A549 (cell line): ENCODE results near the gene CLMN. TPM values are rescaled to one million over a fixed set of nuclear protein-coding genes. Genes with fewer than 3 reads are reported as not detected.

Experiments used
- ATAC-seq, 2 experiments: fragments of 200-7000 bp in 1 of 2; fragments of >200 bp in 1 of 2; cut with Nextera tagmentation in 1 of 2; cut with Tn5 transposase in 1 of 2; 3 replicates each; pipeline versions ENCODE4 v1.8.0 to v1.9.1; 2018 to 2020; ENCODE audit warnings: mild to moderate bottlenecking in 1 of 2, moderate library complexity in 1 of 2
- CTCF ChIA-PET: fragments of 300-600 bp; sonication (Branson Sonifier 250); formaldehyde crosslinking; extraction: SDS; loops from one replicate; lab custom pipeline; 2021; ENCODE audit warnings: antibody characterized with exemption, inconsistent platforms; lab: Yijun Ruan, JAX
- POLR2A ChIA-PET: fragments of 350-600 bp; formaldehyde crosslinking; extraction: SDS; loops from one replicate; lab custom pipeline; 2021; ENCODE audit warnings: antibody characterized with exemption, inconsistent platforms; lab: Yijun Ruan, JAX
- DNase-seq, 2 experiments: peaks; one replicate each; pipeline versions ENCODE4 v3.0.0 to v3.0.0-alpha.2; 2011 to 2016; ENCODE audit warnings: low read depth in 1 of 2, low spot score in 1 of 2
- FAIRE-seq: peaks from 2 replicates; lab custom pipeline; 2011; peaks lifted over from hg19 to GRCh38; lab: Jason Lieb, UNC
- H3K27ac ChIP-seq, 2 experiments: fragments of >200 bp; sonication (Bioruptor Twin); formaldehyde crosslinking; 3 replicates each; pipeline ENCODE4 v1.5.1; 2016 to 2017
- H3K4me1 ChIP-seq: fragments of >200 bp; sonication (Bioruptor Twin); formaldehyde crosslinking; 3 replicates; pipeline ENCODE4 v1.6.1; 2016
- H3K4me2 ChIP-seq: fragments of >200 bp; sonication (Bioruptor Twin); formaldehyde crosslinking; 3 replicates; pipeline ENCODE4 v1.6.1; 2016
- H3K4me3 ChIP-seq: fragments of >200 bp; sonication (Bioruptor Twin); formaldehyde crosslinking; 3 replicates; pipeline ENCODE4 v1.5.1; 2016
- H3K9me3 ChIP-seq: fragments of >200 bp; sonication (Bioruptor Twin); formaldehyde crosslinking; 3 replicates; pipeline ENCODE4 v1.6.1; 2016
- CHD2 ChIP-seq: fragments of 150-350 bp; IDR thresholded peaks from 2 replicates; pipeline ENCODE4 v1.6.1; 2014; ENCODE audit warnings: low read length; ENCODE audit not compliant: partially characterized antibody
- CHD4 ChIP-seq: fragments of 200-600 bp; sonication (generic); IDR thresholded peaks from 2 replicates; pipeline ENCODE4 v1.6.1; 2016; ENCODE audit warnings: antibody characterized with exemption, mild to moderate bottlenecking, borderline replicate concordance
- EHF ChIP-seq: fragments of 250-450 bp; sonication (Bioruptor Pico); IDR thresholded peaks from 2 replicates; pipeline ENCODE4 v1.5.0; 2020; ENCODE audit warnings: mild to moderate bottlenecking
- EHMT2 ChIP-seq: fragments of 200-600 bp; sonication (generic); IDR thresholded peaks from 2 replicates; pipeline ENCODE4 v1.6.1; 2016; ENCODE audit warnings: antibody characterized with exemption, low read depth, mild to moderate bottlenecking, moderate library complexity
- EP300 ChIP-seq, 2 experiments: fragments of >200 bp; sonication (Bioruptor Twin); formaldehyde crosslinking; IDR thresholded peaks; 2 replicates in 1 of 2; 3 replicates in 1 of 2; pipeline ENCODE4 v1.6.1; 2016 to 2017
- ESRRA ChIP-seq: fragments of 150-350 bp; IDR thresholded peaks from 2 replicates; pipeline ENCODE4 v1.6.1; 2014; ENCODE audit warnings: mild to moderate bottlenecking, low read length, borderline replicate concordance
- FOSB ChIP-seq: fragments of 250-450 bp; sonication (Bioruptor Pico); IDR thresholded peaks from 2 replicates; pipeline ENCODE4 v1.5.0; 2020; ENCODE audit warnings: mild to moderate bottlenecking, moderate library complexity
- FOXS1 ChIP-seq: fragments of 250-450 bp; sonication (Bioruptor Pico); IDR thresholded peaks from 2 replicates; pipeline ENCODE4 v1.5.0; 2020; ENCODE audit warnings: mild to moderate bottlenecking, moderate library complexity
- HEYL ChIP-seq: fragments of 250-450 bp; sonication (Bioruptor Pico); IDR thresholded peaks from 2 replicates; pipeline ENCODE4 v1.8.0; 2021; ENCODE audit warnings: mild to moderate bottlenecking, moderate library complexity
- HOXA7 ChIP-seq: fragments of 250-450 bp; sonication (Bioruptor Pico); IDR thresholded peaks from 2 replicates; pipeline ENCODE4 v1.5.0; 2020; ENCODE audit warnings: mild to moderate bottlenecking, moderate library complexity
- HOXB13 ChIP-seq: fragments of 250-450 bp; sonication (Bioruptor Pico); IDR thresholded peaks from 2 replicates; pipeline ENCODE4 v1.5.0; 2020; ENCODE audit warnings: low read depth, mild to moderate bottlenecking, moderate library complexity
- HOXB5 ChIP-seq: fragments of 250-450 bp; sonication (Bioruptor Pico); IDR thresholded peaks from 2 replicates; pipeline ENCODE4 v1.5.0; 2020; ENCODE audit warnings: mild to moderate bottlenecking, moderate library complexity
- JUN ChIP-seq, 2 experiments: fragments of >200 bp; sonication (Bioruptor Twin); formaldehyde crosslinking; IDR thresholded peaks; 2 replicates in 1 of 2; 3 replicates in 1 of 2; pipeline ENCODE4 v1.6.1; 2016 to 2017
- JUNB ChIP-seq: fragments of >200 bp; sonication (Bioruptor Twin); formaldehyde crosslinking; IDR thresholded peaks from 2 replicates; pipeline ENCODE4 v1.6.1; 2016
- KDM1A ChIP-seq: fragments of 200-600 bp; sonication (generic); IDR thresholded peaks from 2 replicates; pipeline ENCODE4 v1.6.1; 2016; ENCODE audit warnings: low read depth, mild to moderate bottlenecking
- MAFK ChIP-seq: fragments of 450-650 bp; IDR thresholded peaks from 2 replicates; pipeline ENCODE4 v1.6.1; 2014; ENCODE audit not compliant: partially characterized antibody
- MYC ChIP-seq: IDR thresholded peaks from 2 replicates; pipeline ENCODE4 v1.6.1; 2012; ENCODE audit warnings: mild to moderate bottlenecking, inconsistent platforms, low read length, improper control_type of control experiment, borderline replicate concordance
- NPAS2 ChIP-seq: fragments of 250-450 bp; sonication (Bioruptor Pico); IDR thresholded peaks from 2 replicates; pipeline ENCODE4 v1.8.0; 2022; ENCODE audit warnings: mild to moderate bottlenecking, moderate library complexity, borderline replicate concordance
- PHF8 ChIP-seq: fragments of 200-600 bp; sonication (generic); IDR thresholded peaks from 2 replicates; pipeline ENCODE4 v1.6.1; 2016; ENCODE audit warnings: low read depth, mild to moderate bottlenecking, antibody characterized with exemption, moderate library complexity, borderline replicate concordance
- POLR2AphosphoS2 ChIP-seq: conservative IDR thresholded peaks from 2 replicates; pipeline ENCODE4 v1.6.1; 2012; ENCODE audit warnings: low read length, improper control_type of control experiment, inconsistent platforms
- RARB ChIP-seq: fragments of 250-450 bp; sonication (Bioruptor Pico); IDR thresholded peaks from 2 replicates; pipeline ENCODE4 v1.8.0; 2021; ENCODE audit warnings: mild to moderate bottlenecking, moderate library complexity
- RCOR1 ChIP-seq: fragments of 150-350 bp; IDR thresholded peaks from 2 replicates; pipeline ENCODE4 v1.6.1; 2014; ENCODE audit warnings: antibody characterized with exemption, low read length, low read depth
- RFX5 ChIP-seq: fragments of 450-650 bp; IDR thresholded peaks from 2 replicates; pipeline ENCODE4 v1.7.1; 2014; ENCODE audit warnings: antibody characterized with exemption, mild to moderate bottlenecking, moderate library complexity
- RNF2 ChIP-seq: fragments of 200-600 bp; sonication (generic); IDR thresholded peaks from 2 replicates; pipeline ENCODE4 v1.6.1; 2016; ENCODE audit warnings: low read depth, mild to moderate bottlenecking, antibody characterized with exemption, moderate library complexity, borderline replicate concordance
- ZC3H11A ChIP-seq: fragments of 450-650 bp; IDR thresholded peaks from 2 replicates; pipeline ENCODE4 v1.6.1; 2014; ENCODE audit warnings: antibody characterized with exemption, mild to moderate bottlenecking
- ZNF302 ChIP-seq: fragments of 250-450 bp; sonication (Bioruptor Pico); IDR thresholded peaks from 2 replicates; pipeline ENCODE4 v1.9.0; 2021; ENCODE audit warnings: inconsistent platforms, mild to moderate bottlenecking, moderate library complexity
- ZSCAN20 ChIP-seq: fragments of 250-450 bp; sonication (Bioruptor Pico); IDR thresholded peaks from 2 replicates; pipeline ENCODE4 v1.8.0; 2022; ENCODE audit warnings: mild to moderate bottlenecking, moderate library complexity
- WGBS: methylation state at CpG from one replicate; pipeline ENCODE4 v1.1.6; 2017; ENCODE audit errors: missing lambda C conversion rate; 5-methylcytosine and 5-hydroxymethylcytosine counted together
- polyA plus RNA-seq, 4 experiments: library from polyadenylated mRNA; depleted of rRNA in 3 of 4; stranded (reverse); fragments of >200 nt; fragmentation: RNase III in 1 of 4; extraction: RNeasy Plus Mini Kit Qiagen cat#74134 plus additional on column Dnase treatment in 1 of 4; gene quantifications; 2 replicates in 3 of 4; 3 replicates in 1 of 4; pipeline ENCODE4 v1.2.3, GENCODE V29; 2011 to 2017
- TF ChIP-seq, protein P1 (sequence below): fragments of >200 bp; sonication (Bioruptor Twin); formaldehyde crosslinking; IDR thresholded peaks from 2 replicates; pipeline ENCODE4 v1.6.1; 2016
- TF ChIP-seq, protein P2 (sequence below): fragments of 200-600 bp; sonication (generic); IDR thresholded peaks from 2 replicates; pipeline ENCODE4 v1.6.1; 2016; ENCODE audit warnings: antibody characterized with exemption, mild to moderate bottlenecking, moderate library complexity
- TF ChIP-seq, protein P3 (sequence below): fragments of 250-450 bp; sonication (Bioruptor Pico); IDR thresholded peaks from 2 replicates; pipeline ENCODE4 v1.5.0; 2020; ENCODE audit warnings: low read depth, mild to moderate bottlenecking, moderate library complexity

CLMN gene
- polyA plus RNA-seq, 2 of the 4 experiments (the other 2 are of a cell fraction) = 2.9 to 10.6 TPM

DNA sequence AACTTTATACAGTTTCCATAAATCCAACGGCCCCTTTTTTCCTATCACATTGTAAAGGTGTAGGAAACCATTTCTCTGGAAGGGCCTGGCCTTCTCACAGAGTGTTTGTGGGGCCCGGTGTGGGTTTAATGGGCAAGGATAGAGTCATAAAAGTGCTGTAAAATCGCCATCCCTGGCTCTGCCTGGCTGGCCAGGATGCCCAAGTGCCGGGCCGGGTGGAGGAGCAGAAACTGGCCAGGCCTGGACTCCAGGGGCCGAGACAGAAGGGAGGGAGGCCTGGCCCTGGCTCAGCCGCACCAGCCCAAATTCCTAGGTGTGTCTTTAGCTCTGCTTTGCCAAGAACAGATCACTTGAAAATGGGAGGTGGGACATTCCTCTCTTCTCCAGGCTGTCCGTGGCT lies 85.3 kb downstream of the CLMN start:
- FAIRE-seq = no peak
- DNase-seq = no peak
- no peak for TF ChIP-seq FOXS1
- no peak for TF ChIP-seq RNF2
- TF ChIP-seq, protein P1, sequence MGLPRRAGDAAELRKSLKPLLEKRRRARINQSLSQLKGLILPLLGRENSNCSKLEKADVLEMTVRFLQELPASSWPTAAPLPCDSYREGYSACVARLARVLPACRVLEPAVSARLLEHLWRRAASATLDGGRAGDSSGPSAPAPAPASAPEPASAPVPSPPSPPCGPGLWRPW = no peak
- TF ChIP-seq MAFK = no peak
- no peak for TF ChIP-seq JUNB
- TF ChIP-seq ZNF302 (CRISPR knock-in tag) = no peak
- TF ChIP-seq HOXB13 (CRISPR knock-in tag) = no peak
- TF ChIP-seq MYC = no peak
- TF ChIP-seq EP300 (IDR thresholded peaks at IDR 0.05) = no peak
- TF ChIP-seq POLR2AphosphoS2 = no peak
- TF ChIP-seq HOXA7 (CRISPR knock-in tag) = no peak
- no peak for TF ChIP-seq CHD2
- no peak for TF ChIP-seq RARB
- no peak for TF ChIP-seq ZSCAN20
- no peak for TF ChIP-seq RCOR1
- TF ChIP-seq FOSB (CRISPR knock-in tag) = no peak
- no peak for TF ChIP-seq EHF
- H3K9me3 ChIP-seq = no peaks in the 10 kb centered on the region
- H3K4me1 ChIP-seq = peaks cover 10% of the 10 kb centered on the region
- no peak overlapping the region for H3K4me3 ChIP-seq
- ChIA-PET CTCF (no interaction called here), POLR2A (no interaction called here)
- ATAC-seq = no peak
- H3K27ac ChIP-seq = no peak overlapping the region
- 81% methylated on average over 8 of the region's 8 CpGs for WGBS
- no peak overlapping the region for H3K4me2 ChIP-seq

DNA sequence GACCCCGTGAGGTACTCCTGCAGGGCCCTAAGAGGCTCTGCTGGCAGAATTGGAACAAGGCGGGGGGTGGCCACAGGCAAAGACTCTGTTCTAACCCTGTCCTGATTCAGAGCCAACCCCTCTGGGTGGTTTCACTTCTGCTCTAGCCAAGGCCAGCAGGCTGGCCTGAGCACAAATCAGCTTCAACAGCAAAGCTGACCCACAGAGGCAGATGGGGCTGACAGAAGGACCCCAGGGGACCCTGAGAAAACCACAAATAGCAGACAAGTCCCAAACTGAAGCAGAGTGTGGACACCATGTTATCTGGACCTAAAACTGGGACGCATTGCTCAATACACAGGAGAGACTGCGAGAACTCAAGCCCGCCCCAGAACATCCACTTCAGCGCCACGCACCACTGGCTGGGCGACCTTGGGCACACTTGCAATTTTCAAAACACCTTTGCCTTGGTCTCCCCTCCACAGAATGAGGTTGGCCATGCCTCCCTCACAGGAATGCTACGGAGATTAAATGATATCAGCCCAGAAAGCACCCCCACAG lies 85.9 kb downstream of the CLMN start:
- DNase-seq (no peak), ATAC-seq (no peak)
- POLR2A ChIA-PET = no interaction called here
- 89% methylated on average over 9 of the region's 9 CpGs for WGBS
- H3K4me2 ChIP-seq = no peak overlapping the region
- peaks cover 10% of the 10 kb centered on the region for H3K4me1 ChIP-seq
- CTCF ChIA-PET = no interaction called here
- no peak overlapping the region for H3K4me3 ChIP-seq
- TF ChIP-seq FOSB (CRISPR knock-in tag) (no peak), PHF8 (no peak), EHMT2 (no peak), ZNF302 (CRISPR knock-in tag) (no peak), CHD4 (no peak), HOXB5 (CRISPR knock-in tag) (no peak), RFX5 (no peak), MYC (no peak), HEYL (CRISPR knock-in tag) (no peak), KDM1A (no peak), NPAS2 (CRISPR knock-in tag) (no peak), JUN (IDR thresholded peaks at IDR 0.05) (no peak), CHD2 (no peak), EP300 (IDR thresholded peaks at IDR 0.05) (no peak), ESRRA (no peak), ZC3H11A (no peak)
- TF ChIP-seq, protein P2, sequence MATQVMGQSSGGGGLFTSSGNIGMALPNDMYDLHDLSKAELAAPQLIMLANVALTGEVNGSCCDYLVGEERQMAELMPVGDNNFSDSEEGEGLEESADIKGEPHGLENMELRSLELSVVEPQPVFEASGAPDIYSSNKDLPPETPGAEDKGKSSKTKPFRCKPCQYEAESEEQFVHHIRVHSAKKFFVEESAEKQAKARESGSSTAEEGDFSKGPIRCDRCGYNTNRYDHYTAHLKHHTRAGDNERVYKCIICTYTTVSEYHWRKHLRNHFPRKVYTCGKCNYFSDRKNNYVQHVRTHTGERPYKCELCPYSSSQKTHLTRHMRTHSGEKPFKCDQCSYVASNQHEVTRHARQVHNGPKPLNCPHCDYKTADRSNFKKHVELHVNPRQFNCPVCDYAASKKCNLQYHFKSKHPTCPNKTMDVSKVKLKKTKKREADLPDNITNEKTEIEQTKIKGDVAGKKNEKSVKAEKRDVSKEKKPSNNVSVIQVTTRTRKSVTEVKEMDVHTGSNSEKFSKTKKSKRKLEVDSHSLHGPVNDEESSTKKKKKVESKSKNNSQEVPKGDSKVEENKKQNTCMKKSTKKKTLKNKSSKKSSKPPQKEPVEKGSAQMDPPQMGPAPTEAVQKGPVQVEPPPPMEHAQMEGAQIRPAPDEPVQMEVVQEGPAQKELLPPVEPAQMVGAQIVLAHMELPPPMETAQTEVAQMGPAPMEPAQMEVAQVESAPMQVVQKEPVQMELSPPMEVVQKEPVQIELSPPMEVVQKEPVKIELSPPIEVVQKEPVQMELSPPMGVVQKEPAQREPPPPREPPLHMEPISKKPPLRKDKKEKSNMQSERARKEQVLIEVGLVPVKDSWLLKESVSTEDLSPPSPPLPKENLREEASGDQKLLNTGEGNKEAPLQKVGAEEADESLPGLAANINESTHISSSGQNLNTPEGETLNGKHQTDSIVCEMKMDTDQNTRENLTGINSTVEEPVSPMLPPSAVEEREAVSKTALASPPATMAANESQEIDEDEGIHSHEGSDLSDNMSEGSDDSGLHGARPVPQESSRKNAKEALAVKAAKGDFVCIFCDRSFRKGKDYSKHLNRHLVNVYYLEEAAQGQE = no peak
- TF ChIP-seq, protein P3, sequence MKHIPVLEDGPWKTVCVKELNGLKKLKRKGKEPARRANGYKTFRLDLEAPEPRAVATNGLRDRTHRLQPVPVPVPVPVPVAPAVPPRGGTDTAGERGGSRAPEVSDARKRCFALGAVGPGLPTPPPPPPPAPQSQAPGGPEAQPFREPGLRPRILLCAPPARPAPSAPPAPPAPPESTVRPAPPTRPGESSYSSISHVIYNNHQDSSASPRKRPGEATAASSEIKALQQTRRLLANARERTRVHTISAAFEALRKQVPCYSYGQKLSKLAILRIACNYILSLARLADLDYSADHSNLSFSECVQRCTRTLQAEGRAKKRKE (CRISPR knock-in tag) = no peak
- TF ChIP-seq, protein P1 = no peak
- TF ChIP-seq, all 56 proteins: peak for 0
- FAIRE-seq = no peak
- no peaks in the 10 kb centered on the region for H3K9me3 ChIP-seq
- no peak overlapping the region for H3K27ac ChIP-seq
